HepG2 (cell line): ENCODE results near the gene PUS3. TPM values are rescaled to one million over a fixed set of nuclear protein-coding genes. Genes with fewer than 3 reads are reported as not detected.
A peak's percentile ranks its signal among the peaks of the same experiment; 100 is the strongest.

ENCODE experiments used
- ATAC-seq: fragments of 200-7000 bp; cut with Tn5 transposase; 3 replicates; pipeline ENCODE4 v1.9.1; 2020; ENCODE audit warnings: mild to moderate bottlenecking, moderate library complexity
- BruUV-seq: library from RNA; stranded (reverse); fragments of 400-500 nt; replicated peaks from 2 replicates; lab custom pipeline; 2021; lab: Mats Ljungman, UMichigan
- CTCF ChIA-PET: fragments of 300-600 bp; formaldehyde crosslinking; extraction: SDS; loops from one replicate; lab custom pipeline; 2021; ENCODE audit warnings: low total read pairs, inconsistent platforms, low intra/inter-chr PET ratio; lab: Yijun Ruan, JAX
- POLR2A ChIA-PET: fragments of 350-600 bp; sonication (Branson Sonifier 250); formaldehyde crosslinking; loops from one replicate; lab custom pipeline; 2020; ENCODE audit warnings: antibody characterized with exemption, inconsistent platforms; lab: Yijun Ruan, JAX
- DNase-seq: peaks from one replicate; pipeline ENCODE4 v3.0.0-alpha.2; 2015; ENCODE audit warnings: low spot score
- FAIRE-seq: peaks from 3 replicates; lab custom pipeline; 2011; peaks lifted over from hg19 to GRCh38; lab: Jason Lieb, UNC
- H2AFZ ChIP-seq: one replicate; pipeline ENCODE4 v1.6.1; 2011; ENCODE audit warnings: low read length, inconsistent platforms
- H3K27ac ChIP-seq: fragments of 300-600 bp; 3 replicates; pipeline ENCODE4 v1.8.0; 2011; ENCODE audit warnings: mixed run types, mild to moderate bottlenecking, mixed read lengths, low read length, inconsistent platforms; ENCODE audit not compliant: insufficient read depth; ENCODE audit errors: extremely low read length
- H3K27me3 ChIP-seq, 2 experiments: fragments of 200-600 bp in 1 of 2; 2 replicates in 1 of 2; 3 replicates in 1 of 2; pipeline versions ENCODE4 v1.6.0 to v1.8.0; 2011; ENCODE audit warnings: low read length in 2 of 2, mild to moderate bottlenecking in 2 of 2, moderate library complexity in 2 of 2, inconsistent platforms in 1 of 2; ENCODE audit not compliant: insufficient read depth in 2 of 2, control insufficient read depth in 1 of 2
- H3K36me3 ChIP-seq, 2 experiments: fragments of 200-600 bp in 1 of 2; replicated peaks in 1 of 2; 2 replicates in 1 of 2; 3 replicates in 1 of 2; pipeline versions ENCODE4 v1.5.1 to v1.8.0; 2011; ENCODE audit warnings: low read length in 2 of 2, inconsistent platforms in 1 of 2; ENCODE audit not compliant: insufficient read depth in 2 of 2, control insufficient read depth in 1 of 2
- H3K4me1 ChIP-seq: 2 replicates; pipeline ENCODE4 v1.5.1; 2012; ENCODE audit warnings: low read length, inconsistent platforms; ENCODE audit not compliant: insufficient read depth
- H3K4me2 ChIP-seq: 2 replicates; pipeline ENCODE4 v1.6.0; 2011; ENCODE audit warnings: low read depth, low read length, inconsistent platforms
- H3K4me3 ChIP-seq, 3 experiments: fragments of 200-600 bp in 1 of 3; sonication (generic), shearing (Covaris generic) in 1 of 3; replicated peaks in 1 of 3; 2 replicates each; pipeline ENCODE4 v1.5.1; 2011 to 2016; ENCODE audit warnings: low read length in 3 of 3, inconsistent platforms in 2 of 3, low read depth in 2 of 3, mild to moderate bottlenecking in 2 of 3, control low read depth in 1 of 3, mixed read lengths in 1 of 3; ENCODE audit not compliant: insufficient read depth in 1 of 3
- H3K79me2 ChIP-seq: one replicate; pipeline ENCODE4 v1.6.1; 2011; ENCODE audit warnings: low read length, inconsistent platforms; ENCODE audit not compliant: insufficient read depth
- H3K9ac ChIP-seq: 2 replicates; pipeline ENCODE4 v1.6.0; 2011; ENCODE audit warnings: mild to moderate bottlenecking, low read depth, low read length, inconsistent platforms; ENCODE audit not compliant: insufficient read depth
- H3K9me3 ChIP-seq: 2 replicates; pipeline ENCODE4 v1.5.1; 2012; ENCODE audit warnings: mild to moderate bottlenecking, low read length
- H4K20me1 ChIP-seq: 2 replicates; pipeline ENCODE4 v1.6.0; 2011; ENCODE audit warnings: inconsistent platforms, mild to moderate bottlenecking, low read length, moderate library complexity; ENCODE audit not compliant: insufficient read depth
- HDAC2 ChIP-seq: sonication (generic); formaldehyde crosslinking; IDR thresholded peaks from 2 replicates; pipeline ENCODE4 v1.4.0; 2020; ENCODE audit warnings: missing genetic modification reagents
- KLF6 ChIP-seq: IDR thresholded peaks from 2 replicates; pipeline ENCODE4 v1.8.0; 2016; ENCODE audit warnings: missing biosample characterization, missing genetic modification reagents
- MBNL3 ChIP-seq: fragments of 250-450 bp; sonication (Bioruptor Pico); conservative IDR thresholded peaks from 2 replicates; pipeline ENCODE4 v1.8.0; 2022; ENCODE audit warnings: mild to moderate bottlenecking, inconsistent platforms
- RARA ChIP-seq: IDR thresholded peaks from 2 replicates; pipeline ENCODE4 v1.6.1; 2016; ENCODE audit warnings: missing genetic modification reagents, missing compliant biosample characterization
- RFX1 ChIP-seq: fragments of 450-650 bp; IDR thresholded peaks from 2 replicates; pipeline ENCODE4 v1.6.1; 2017
- RNF219 ChIP-seq: sonication (generic); formaldehyde crosslinking; IDR thresholded peaks from 2 replicates; pipeline ENCODE4 v1.5.0; 2020; ENCODE audit warnings: mild to moderate bottlenecking, missing genetic modification reagents
- SMAD3 ChIP-seq: sonication (generic); formaldehyde crosslinking; IDR thresholded peaks from 2 replicates; pipeline ENCODE4 v1.4.0; 2020; ENCODE audit warnings: missing genetic modification reagents
- SOX13 ChIP-seq, 3 experiments: fragments of 450-650 bp in 1 of 3; sonication (generic) in 1 of 3; formaldehyde crosslinking in 1 of 3; IDR thresholded peaks in 2 of 3; conservative IDR thresholded peaks in 1 of 3; 2 replicates each; pipeline versions ENCODE4 v1.5.0 to v1.6.1; 2016 to 2020; ENCODE audit warnings: antibody characterized with exemption in 1 of 3, mild to moderate bottlenecking in 1 of 3, missing compliant biosample characterization in 1 of 3, missing genetic modification reagents in 1 of 3, moderate library complexity in 1 of 3
- TCF12 ChIP-seq, 2 experiments: fragments of 450-650 bp in 1 of 2; sonication (generic) in 1 of 2; formaldehyde crosslinking in 1 of 2; IDR thresholded peaks; 2 replicates each; pipeline versions ENCODE4 v1.6.1 to v1.8.0; 2017 to 2022; ENCODE audit warnings: antibody characterized with exemption in 1 of 2, mild to moderate bottlenecking in 1 of 2, missing genetic modification reagents in 1 of 2, moderate library complexity in 1 of 2
- ZNF280B ChIP-seq: sonication (generic); formaldehyde crosslinking; IDR thresholded peaks from 2 replicates; pipeline ENCODE4 v1.5.0; 2020; ENCODE audit warnings: missing genetic modification reagents, mild to moderate bottlenecking, borderline replicate concordance
- ZNF720 ChIP-seq: sonication (generic); formaldehyde crosslinking; IDR thresholded peaks from 2 replicates; pipeline ENCODE4 v1.4.0; 2020; ENCODE audit warnings: missing genetic modification reagents
- WGBS: methylation state at CpG from one replicate; pipeline ENCODE4 v1.1.6; 2017; ENCODE audit warnings: low lambda C conversion rate; 5-methylcytosine and 5-hydroxymethylcytosine counted together
- in situ Hi-C: cut with HindIII; loops from 2 replicates; pipeline ENCODE4 v1.10.0; 2017; ENCODE audit warnings: low pct_unique_long_range_greater_than_20kb; ENCODE audit not compliant: extremely low pct_ligation_motif_present
- intact Hi-C: fragments of 100-400 bp; cut with micrococcal nuclease; formaldehyde crosslinking; loops from one replicate; pipeline ENCODE4 v1.10.0; 2022; ENCODE audit not compliant: unreplicated experiment
- polyA plus RNA-seq, 8 experiments: library from polyadenylated mRNA; depleted of rRNA in 3 of 8; stranded (reverse) in 7 of 8; unstranded in 1 of 8; fragments of >200 nt; fragmentation: Illumina TruSeq in 4 of 8; extraction: Trizol in 4 of 8; gene quantifications; 2 replicates each; pipeline versions ENCODE4 v1.2.1 to v1.2.3, GENCODE V29; 2011 to 2016; ENCODE audit warnings: low read depth in 4 of 8, missing spikeins in 1 of 8, mixed read lengths in 1 of 8; ENCODE audit not compliant: insufficient read depth in 1 of 8
- total RNA-seq, 5 experiments: library from RNA; depleted of rRNA; stranded (reverse); fragments of >200 nt; fragmentation: Illumina TruSeq; extraction: Trizol; gene quantifications; 2 replicates each; pipeline ENCODE4 v1.2.3, GENCODE V29; 2016; ENCODE audit warnings: low read depth in 1 of 5
- TF ChIP-seq, protein P1 (sequence below): sonication (generic); formaldehyde crosslinking; IDR thresholded peaks from 2 replicates; pipeline ENCODE4 v1.4.0; 2020; ENCODE audit warnings: missing genetic modification reagents, mild to moderate bottlenecking, borderline replicate concordance

PUS3 gene
- total and polyA plus RNA-seq, 2 of the 13 experiments (the other 11 are each of a cell fraction or from before 2014, with no cell fraction given), result 6.0 to 18.2 TPM

- H2AFZ ChIP-seq, result no peak overlapping the region
- intact Hi-C loops (no loop called here), in situ Hi-C loops (no loop called here)
- H3K4me3 ChIP-seq, result no peak overlapping the region
- no peaks in the 10 kb centered on the region for H4K20me1 ChIP-seq
- POLR2A ChIA-PET, result no interaction called here
- DNase-seq (no peak), FAIRE-seq (no peak), ATAC-seq (no peak)
- H3K79me2 ChIP-seq, result no peaks in the 10 kb centered on the region
- BruUV-seq, result no TSS peak
- H3K36me3 ChIP-seq, result no peaks in the 10 kb centered on the region
- no peaks in the 10 kb centered on the region for H3K9me3 ChIP-seq
- WGBS, result 25% methylated on average over 8 of the region's 8 CpGs
- 0 out of 5 replicates have a peak, but pooled peaks cover 0 to 8% of the 10 kb centered on the region in 2 experiments for H3K27me3 ChIP-seq
- peaks cover 26% of the 10 kb centered on the region for H3K4me1 ChIP-seq
- H3K9ac ChIP-seq, result no peak overlapping the region
- no peak for TF ChIP-seq ZNF280B (CRISPR knock-in tag)
- TF ChIP-seq SOX13 (IDR thresholded peaks at IDR 0.05), result no peak
- TF ChIP-seq SOX13 (CRISPR knock-in tag; conservative IDR thresholded peaks at IDR 0.05 in 1 of 2, IDR thresholded peaks at IDR 0.05 in 1 of 2), result peak in 1 of 2 experiments; percentile 57; a peak in 2 of 4 replicates
- no peak overlapping the region for H3K27ac ChIP-seq
- CTCF ChIA-PET, result no interaction called here
- H3K4me2 ChIP-seq, result no peak overlapping the region
Measured at GRCh38 chr11:125934473-125934872, 31.5 kb upstream of the PUS3 start.

GRCh38 chr11:125933030-125933813, 30.2 kb upstream of the PUS3 start:
- POLR2A ChIA-PET, result no interaction called here
- Histone ChIP-seq H3K79me2 (no peaks in the 10 kb centered on the region), H3K4me3 (no peak overlapping the region), H3K27ac (no peak overlapping the region), H4K20me1 (no peaks in the 10 kb centered on the region), H3K4me1 (peaks cover 28% of the 10 kb centered on the region), H3K9me3 (no peaks in the 10 kb centered on the region), H3K27me3 (0 out of 5 replicates have a peak, but pooled peaks cover 0 to 8% of the 10 kb centered on the region in 2 experiments), H3K9ac (no peak overlapping the region), H3K4me2 (no peak overlapping the region), H3K36me3 (no peaks in the 10 kb centered on the region), H2AFZ (no peak overlapping the region)
- no TSS peak for BruUV-seq
- no peak for FAIRE-seq
- 47% methylated on average over 11 of the region's 12 CpGs for WGBS
- no peak for DNase-seq
- CTCF ChIA-PET, result no interaction called here
- ATAC-seq, result no peak
- intact Hi-C loops, result no loop called here
- in situ Hi-C loops, result no loop called here
- TF ChIP-seq ZNF720 (no peak), RFX1 (no peak), TCF12 (IDR thresholded peaks at IDR 0.05) (no peak), TCF12 (CRISPR knock-in tag; IDR thresholded peaks at IDR 0.05) (no peak), RARA (CRISPR knock-in tag) (no peak), SMAD3 (CRISPR knock-in tag) (no peak), RNF219 (CRISPR knock-in tag) (no peak), HDAC2 (CRISPR knock-in tag) (no peak), MBNL3 (CRISPR knock-in tag) (no peak), KLF6 (no peak)
- TF ChIP-seq, protein P1, sequence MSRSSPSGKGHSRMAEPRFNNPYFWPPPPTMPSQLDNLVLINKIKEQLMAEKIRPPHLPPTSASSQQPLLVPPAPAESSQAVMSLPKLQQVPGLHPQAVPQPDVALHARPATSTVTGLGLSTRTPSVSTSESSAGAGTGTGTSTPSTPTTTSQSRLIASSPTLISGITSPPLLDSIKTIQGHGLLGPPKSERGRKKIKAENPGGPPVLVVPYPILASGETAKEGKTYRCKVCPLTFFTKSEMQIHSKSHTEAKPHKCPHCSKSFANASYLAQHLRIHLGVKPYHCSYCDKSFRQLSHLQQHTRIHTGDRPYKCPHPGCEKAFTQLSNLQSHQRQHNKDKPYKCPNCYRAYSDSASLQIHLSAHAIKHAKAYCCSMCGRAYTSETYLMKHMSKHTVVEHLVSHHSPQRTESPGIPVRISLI (CRISPR knock-in tag), result no peak
